Sigmoid colon (tissue), 4 donors: ENCODE data around the gene RBPMS2.

ENCODE experiments used
- CTCF ChIP-seq, 4 experiments: fragments of 450-650 bp in 3 of 4; fragments of 200-600 bp in 1 of 4; IDR thresholded peaks; one replicate each; pipeline ENCODE4 v1.5.1; 2016 to 2019; ENCODE audit warnings: antibody characterized with exemption in 4 of 4, mild to moderate bottlenecking in 3 of 4, moderate library complexity in 2 of 4
- EP300 ChIP-seq, 4 donors: sonication (generic); formaldehyde crosslinking; IDR thresholded peaks; one replicate each; pipeline ENCODE4 v1.6.1; 2017; ENCODE audit warnings: antibody characterized with exemption in 4 of 4
- POLR2A ChIP-seq, 2 donors: fragments of 450-650 bp; IDR thresholded peaks; one replicate each; pipeline ENCODE4 v1.6.1; 2016; ENCODE audit warnings: antibody characterized with exemption in 2 of 2, mild to moderate bottlenecking in 2 of 2, moderate library complexity in 2 of 2

GRCh38 chr15:64743691-64744090 is 31.7 kb downstream of the RBPMS2 start:
- TF ChIP-seq CTCF (IDR thresholded peaks at IDR 0.05): no peak
- no peak for TF ChIP-seq POLR2A (IDR thresholded peaks at IDR 0.05)
- no peak for TF ChIP-seq EP300 (IDR thresholded peaks at IDR 0.05)
